Measurements from ENCODE around the gene WWOX. TPM values are rescaled to one million over a fixed set of nuclear protein-coding genes. Genes with fewer than 3 reads are reported as not detected.

Gene WWOX
- total and polyA plus RNA-seq, 2 donors (not counting 3 experiments of a cell fraction or from before 2014, with no cell fraction given), result 6.2 to 12.5 TPM

DNA sequence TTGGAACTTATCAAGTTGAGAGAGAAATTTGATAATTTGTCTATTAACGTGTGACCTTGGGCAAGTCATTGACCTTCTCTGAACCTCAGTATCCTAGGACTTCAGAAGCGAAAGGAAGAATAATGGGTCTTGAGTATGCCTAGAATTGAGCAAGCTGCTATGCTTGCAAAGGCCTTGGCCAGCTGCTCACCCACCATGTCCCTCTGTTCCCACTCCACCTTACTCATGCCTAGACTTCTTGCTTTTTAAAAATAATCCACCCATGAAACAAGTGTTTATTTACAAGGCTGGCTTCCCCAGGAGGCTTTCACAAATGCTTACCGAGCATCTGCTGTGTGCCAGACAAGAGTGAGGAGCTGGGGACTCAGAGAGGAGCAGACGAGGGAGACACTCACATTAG is 910.4 kb downstream of the WWOX start:
- H3K4me2 ChIP-seq (ENCODE audit: insufficient read depth, low read length), result no peak overlapping the region
- FAIRE-seq (no peak), DNase-seq (ENCODE audit: low read depth, low spot score) (no peak)
- no peaks in the 10 kb centered on the region for H3K9me1 ChIP-seq (replicated peaks; ENCODE audit: control insufficient read depth, extremely low read depth, insufficient read depth, low read length)
- intact Hi-C loops (cut with micrococcal nuclease) (no loop called here), dilution Hi-C loops (cut with MboI; ENCODE audit: extremely low pct_ligation_motif_present, low sequenced_read_pairs) (no loop called here)
- H3K9ac ChIP-seq (replicated peaks; ENCODE audit: extremely low read depth, insufficient read depth, low read length), result no peak overlapping the region
- no peaks in the 10 kb centered on the region for H3K4me1 ChIP-seq (ENCODE audit: control insufficient read depth, extremely low read depth, insufficient read depth, low read length)
- no peaks in the 10 kb centered on the region for H3K79me2 ChIP-seq (ENCODE audit: control insufficient read depth, insufficient read depth, low read length)
- TF ChIP-seq, protein P1, sequence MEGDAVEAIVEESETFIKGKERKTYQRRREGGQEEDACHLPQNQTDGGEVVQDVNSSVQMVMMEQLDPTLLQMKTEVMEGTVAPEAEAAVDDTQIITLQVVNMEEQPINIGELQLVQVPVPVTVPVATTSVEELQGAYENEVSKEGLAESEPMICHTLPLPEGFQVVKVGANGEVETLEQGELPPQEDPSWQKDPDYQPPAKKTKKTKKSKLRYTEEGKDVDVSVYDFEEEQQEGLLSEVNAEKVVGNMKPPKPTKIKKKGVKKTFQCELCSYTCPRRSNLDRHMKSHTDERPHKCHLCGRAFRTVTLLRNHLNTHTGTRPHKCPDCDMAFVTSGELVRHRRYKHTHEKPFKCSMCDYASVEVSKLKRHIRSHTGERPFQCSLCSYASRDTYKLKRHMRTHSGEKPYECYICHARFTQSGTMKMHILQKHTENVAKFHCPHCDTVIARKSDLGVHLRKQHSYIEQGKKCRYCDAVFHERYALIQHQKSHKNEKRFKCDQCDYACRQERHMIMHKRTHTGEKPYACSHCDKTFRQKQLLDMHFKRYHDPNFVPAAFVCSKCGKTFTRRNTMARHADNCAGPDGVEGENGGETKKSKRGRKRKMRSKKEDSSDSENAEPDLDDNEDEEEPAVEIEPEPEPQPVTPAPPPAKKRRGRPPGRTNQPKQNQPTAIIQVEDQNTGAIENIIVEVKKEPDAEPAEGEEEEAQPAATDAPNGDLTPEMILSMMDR (IDR thresholded peaks at IDR 0.05; ENCODE audit: extremely low read depth in 1 of 2, insufficient read depth in 1 of 2, low read depth in 1 of 2, low read length in 2 of 2), result no peak
- TF ChIP-seq FOS (IDR thresholded peaks at IDR 0.05; ENCODE audit: borderline replicate concordance, insufficient read depth, low read length) (no peak), POLR2A (IDR thresholded peaks at IDR 0.05; ENCODE audit: low read depth, low read length) (no peak), JUN (IDR thresholded peaks at IDR 0.05; ENCODE audit: borderline replicate concordance, insufficient read depth, insufficient read length, low read depth) (no peak), MYC (IDR thresholded peaks at IDR 0.05; ENCODE audit: low read depth, low read length) (no peak), EZH2 (IDR thresholded peaks at IDR 0.05; ENCODE audit: borderline replicate concordance, low read depth, low read length, severe bottlenecking) (no peak), GATA2 (IDR thresholded peaks at IDR 0.05; ENCODE audit: insufficient read depth, insufficient read length, low read depth, low read length) (no peak), POLR2AphosphoS5 (IDR thresholded peaks at IDR 0.05; ENCODE audit: insufficient read depth, low read depth, low read length) (no peak)
- TF ChIP-seq, protein P2, sequence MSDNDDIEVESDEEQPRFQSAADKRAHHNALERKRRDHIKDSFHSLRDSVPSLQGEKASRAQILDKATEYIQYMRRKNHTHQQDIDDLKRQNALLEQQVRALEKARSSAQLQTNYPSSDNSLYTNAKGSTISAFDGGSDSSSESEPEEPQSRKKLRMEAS (IDR thresholded peaks at IDR 0.05; ENCODE audit: insufficient read depth, insufficient read length), result no peak
- no peak overlapping the region for H3K4me3 ChIP-seq (replicated peaks in 1 of 3; ENCODE audit: insufficient read depth in 1 of 3, low read depth in 1 of 3, low read length in 3 of 3)
- POLR2A ChIA-PET, result no interaction called here
- CTCF ChIA-PET, result no interaction called here
- BruUV-seq (replicated peaks), result no TSS peak
- H3K27me3 ChIP-seq (ENCODE audit: control insufficient read depth in 2 of 2, insufficient read depth in 2 of 2, low read length in 2 of 2), result no peaks in the 10 kb centered on the region
- no peaks in the 10 kb centered on the region for H4K20me1 ChIP-seq (replicated peaks; ENCODE audit: control insufficient read depth, extremely low read depth, insufficient read depth, low read length)
- no peak overlapping the region for H2AFZ ChIP-seq (ENCODE audit: low read depth, low read length)
- H3K36me3 ChIP-seq (ENCODE audit: control insufficient read depth in 2 of 2, extremely low read depth in 1 of 2, insufficient read depth in 2 of 2, low read length in 2 of 2), result no peaks in the 10 kb centered on the region
- H3K27ac ChIP-seq (ENCODE audit: insufficient read depth, low read depth, low read length), result no peak overlapping the region
- H3K9me3 ChIP-seq (replicated peaks; ENCODE audit: control insufficient read depth, insufficient read depth, low read length), result peaks cover 4% of the 10 kb centered on the region
